Stimulated activated CD4-positive, alpha-beta T cell treated with anti-CD3 and anti-CD28 coated beads, Interleukin-2, amount 100 ng/mL, for 48 hours (primary cell): ENCODE data around the gene RAB18.
"Not testable (repeated sequence)": the region's sequence is repeated elsewhere in the genome, so short reads cannot be mapped to it uniquely, and the experiment has no call there.

ENCODE experiments used
- DNase-seq, 2 donors: peaks; one replicate each; pipeline ENCODE4 v3.0.0-alpha.2; 2020

Gene RAB18

DNA sequence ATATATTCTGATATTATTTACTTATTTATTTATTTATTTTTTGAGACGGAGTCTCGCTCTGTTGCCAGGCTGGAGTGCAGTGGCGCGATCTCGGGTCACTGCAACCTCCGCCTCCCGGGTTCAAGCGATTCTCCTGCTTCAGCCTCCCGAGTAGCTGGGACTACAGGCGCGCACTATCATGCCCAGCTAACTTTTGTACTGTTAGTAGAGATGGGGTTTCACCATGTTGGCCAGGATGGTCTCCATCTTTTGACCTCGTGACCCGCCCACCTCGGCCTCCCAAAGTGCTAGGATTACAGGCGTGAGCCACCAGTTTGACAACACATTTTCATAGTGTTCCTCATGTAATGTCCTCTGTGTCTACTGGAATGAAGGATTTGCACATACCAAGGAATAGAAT is 1.4 kb downstream of the RAB18 start:
- not testable (repeated sequence) for DNase-seq

GRCh38 chr10:27506280-27506679 is 2.2 kb downstream of the RAB18 start:
- DNase-seq = no peak

GRCh38 chr10:27512548-27512947 is 8.4 kb downstream of the RAB18 start:
- no peak for DNase-seq

GRCh38 chr10:27513451-27514191 is 9.5 kb downstream of the RAB18 start:
- DNase-seq = no peak

- no peak for DNase-seq
Observed at GRCh38 chr10:27514243-27514642, 10.1 kb downstream of the RAB18 start.

DNA sequence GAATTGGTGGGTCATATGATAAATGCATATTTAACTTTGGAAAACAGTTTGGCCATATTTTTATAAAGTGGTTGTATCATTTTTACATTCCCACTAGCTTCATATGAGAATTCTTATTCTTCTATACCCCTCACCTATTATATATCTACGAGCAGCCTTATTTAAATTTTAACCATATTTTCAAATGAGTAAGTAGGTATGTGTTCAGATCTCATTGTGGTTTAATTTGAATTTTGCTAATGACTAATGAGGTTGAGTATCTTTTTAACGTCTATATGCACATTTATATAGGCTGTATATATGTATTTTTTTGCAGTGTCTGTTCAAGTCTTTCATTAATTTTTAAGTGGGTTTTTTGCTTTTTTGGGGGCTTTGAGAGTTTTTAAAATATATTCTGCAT is 14.2 kb downstream of the RAB18 start:
- DNase-seq = no peak

GRCh38 chr10:27525819-27526218 is 21.7 kb downstream of the RAB18 start:
- no peak for DNase-seq

- DNase-seq = no peak
Observed at GRCh38 chr10:27526242-27526641, 22.1 kb downstream of the RAB18 start.

- no peak for DNase-seq
Observed at GRCh38 chr10:27527666-27528295, 23.7 kb downstream of the RAB18 start.

- DNase-seq = no peak
Observed at GRCh38 chr10:27529010-27529783, 25.1 kb downstream of the RAB18 start.

GRCh38 chr10:27530477-27530876 is 26.4 kb downstream of the RAB18 start:
- no peak for DNase-seq

DNA sequence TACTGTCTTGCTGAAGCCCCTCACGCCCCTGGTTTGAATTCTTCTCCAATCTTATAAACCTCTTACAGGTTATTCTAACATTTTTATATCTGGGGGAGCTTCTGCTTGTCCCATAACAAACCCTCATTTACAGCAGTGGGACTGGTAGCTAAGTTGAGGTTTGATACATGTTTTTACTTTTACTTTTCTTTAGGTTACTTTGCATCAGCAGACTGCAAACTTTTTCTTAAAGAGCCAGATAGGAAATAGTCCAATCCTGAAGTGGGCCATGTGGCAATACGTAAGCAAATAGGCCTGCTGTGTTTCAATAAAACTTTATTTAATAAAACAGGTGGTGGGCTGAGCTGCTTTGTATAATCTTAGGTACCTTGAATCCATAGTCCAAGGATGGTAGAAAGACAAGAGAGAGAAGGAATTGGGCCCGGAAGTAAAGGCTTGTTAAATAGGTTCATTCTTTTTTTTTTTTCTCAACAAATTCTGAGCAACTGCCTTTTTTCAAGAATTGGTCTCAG is 27.3 kb downstream of the RAB18 start:
- no peak for DNase-seq

GRCh38 chr10:27534161-27534700 is 30.1 kb downstream of the RAB18 start:
- DNase-seq = no peak

DNA sequence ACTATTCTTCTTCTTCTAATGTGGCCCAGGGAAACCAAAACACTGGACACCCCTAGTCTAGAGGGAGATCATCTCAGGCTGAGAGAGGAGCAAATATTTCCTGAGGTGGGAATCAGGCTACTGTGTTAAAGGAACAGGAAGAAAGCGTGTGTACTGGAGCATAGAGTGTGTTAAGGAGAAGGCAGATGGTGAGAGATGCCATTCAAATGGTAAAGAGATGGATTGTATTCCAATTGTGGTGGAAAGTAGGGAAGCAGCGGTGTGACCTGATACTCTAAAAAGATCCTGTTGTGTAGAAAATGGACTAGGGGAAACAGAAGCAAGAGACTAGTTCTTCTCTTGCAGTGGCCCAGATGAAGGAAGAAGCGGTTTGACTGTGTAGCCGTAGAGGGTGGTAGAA is 31.2 kb downstream of the RAB18 start:
- no peak for DNase-seq

DNA sequence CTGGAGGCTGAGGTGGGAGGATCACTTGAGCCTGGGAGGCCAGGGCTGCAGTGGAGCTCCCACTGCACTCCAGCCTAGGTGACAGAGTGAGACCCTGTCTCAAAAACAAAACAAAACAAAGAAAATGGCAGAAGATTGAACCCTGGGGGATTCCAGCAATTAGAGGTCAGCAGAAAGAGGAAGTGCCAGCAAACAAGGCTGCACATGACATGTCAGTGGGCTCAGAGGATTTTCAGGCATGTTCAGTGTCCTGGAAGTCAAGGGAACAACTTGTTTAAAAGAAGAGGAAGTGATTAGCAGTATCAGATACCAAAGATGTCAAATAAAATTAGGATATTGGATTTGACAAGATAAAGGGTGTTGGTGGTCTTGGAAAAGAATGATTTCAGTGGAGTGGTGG is 32.3 kb downstream of the RAB18 start:
- DNase-seq = no peak

DNA sequence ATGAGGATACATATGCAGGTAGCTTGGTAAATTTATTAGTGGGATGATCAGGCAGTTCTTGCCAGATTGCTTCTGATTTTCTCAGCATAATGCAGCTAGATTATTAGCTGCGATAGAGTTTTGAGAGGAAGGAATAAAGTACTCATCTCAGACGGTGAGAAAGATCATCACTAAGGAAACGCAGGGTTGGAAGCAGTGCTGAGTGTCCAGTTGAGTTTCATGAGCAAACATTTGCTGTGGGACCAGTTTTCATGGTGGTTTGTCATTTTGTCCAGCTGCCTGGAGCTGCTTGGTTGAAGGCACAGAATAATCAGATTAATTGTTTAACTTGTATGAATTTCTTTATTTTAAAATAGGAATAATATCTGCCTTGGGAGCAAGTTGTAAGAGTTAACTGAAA is 33.1 kb downstream of the RAB18 start:
- no peak for DNase-seq

GRCh38 chr10:27537787-27538186 is 33.7 kb downstream of the RAB18 start:
- no peak for DNase-seq

DNA sequence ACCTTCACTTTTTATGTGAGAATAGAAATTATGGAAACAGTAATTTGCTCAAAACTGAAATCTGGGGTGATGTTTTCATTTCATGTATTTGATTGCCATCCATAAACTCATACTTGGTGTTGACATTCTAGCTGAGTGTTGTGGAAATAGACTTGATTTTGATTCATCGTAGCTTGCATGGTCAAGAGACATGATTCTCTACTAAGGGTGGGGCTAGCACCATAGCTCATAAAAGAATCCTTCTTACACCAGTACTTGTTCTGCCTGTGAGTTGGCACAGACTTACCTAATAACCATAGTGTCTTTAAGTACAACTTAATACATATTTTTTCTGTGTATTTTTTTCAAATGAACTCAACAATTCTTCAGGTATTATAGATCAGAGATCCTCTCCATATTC is 36.6 kb downstream of the RAB18 start:
- DNase-seq = no peak

GRCh38 chr10:27541796-27542729 is 38.0 kb downstream of the RAB18 start:
- no peak for DNase-seq

DNA sequence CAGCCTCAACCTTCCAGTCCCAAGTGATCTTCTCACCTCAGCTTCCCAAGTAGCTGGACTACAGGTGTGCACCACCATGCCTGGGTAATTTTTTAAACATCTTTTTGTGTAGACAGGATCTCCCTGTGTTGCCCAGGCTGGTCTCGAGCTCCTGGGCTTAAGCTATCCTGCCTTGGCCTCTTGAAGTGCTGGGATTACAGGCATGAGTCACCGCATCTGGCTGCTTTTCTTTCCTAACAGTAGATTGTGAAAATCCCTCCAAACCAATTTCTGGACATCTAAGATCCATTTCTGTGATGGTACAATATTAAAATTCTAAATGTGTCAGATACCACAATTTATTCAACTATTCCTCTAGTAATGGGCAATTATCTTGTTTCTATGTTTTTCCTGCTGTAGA is 38.7 kb downstream of the RAB18 start:
- no peak for DNase-seq

GRCh38 chr10:27547047-27547446 is 42.9 kb downstream of the RAB18 start:
- no peak for DNase-seq

- no peak for DNase-seq
Observed at GRCh38 chr10:27547482-27547881, 43.4 kb downstream of the RAB18 start.
